Stimulated activated naive CD8-positive, alpha-beta T cell treated with anti-CD3 and anti-CD28 coated beads, Interleukin-15, amount 100 ng/mL, for 72 hours (primary cell): ENCODE measurements around the gene HSPB1.
"Not testable (repeated sequence)": the region's sequence is repeated elsewhere in the genome, so short reads cannot be mapped to it uniquely, and the experiment has no call there.

Experiments used
- ATAC-seq: fragments of 150-1000 bp; cut with Tn5 transposase; 2 replicates; pipeline ENCODE4 v1.10.0; 2021; ENCODE audit warnings: mild to moderate bottlenecking, moderate library complexity
- DNase-seq, 2 donors: peaks; one replicate each; pipeline ENCODE4 v3.0.0; 2021 to 2022
- H3K27ac Mint-ChIP-seq, 2 donors: one replicate each; pipeline ENCODE4 v1.8.0; 2022; ENCODE audit warnings: mild to moderate bottlenecking in 2 of 2, mixed read lengths in 2 of 2, moderate library complexity in 2 of 2
- H3K27me3 Mint-ChIP-seq: one replicate; pipeline ENCODE4 v1.8.0; 2022; ENCODE audit warnings: mixed read lengths
- H3K4me1 Mint-ChIP-seq: one replicate; pipeline ENCODE4 v1.8.0; 2022; ENCODE audit warnings: mild to moderate bottlenecking, mixed read lengths
- H3K4me3 Mint-ChIP-seq, 2 donors: one replicate each; pipeline ENCODE4 v1.8.0; 2022; ENCODE audit warnings: mild to moderate bottlenecking in 2 of 2, mixed read lengths in 2 of 2, moderate library complexity in 1 of 2
- H3K9me3 Mint-ChIP-seq, 2 donors: one replicate each; pipeline ENCODE4 v1.8.0; 2022; ENCODE audit warnings: mixed read lengths in 2 of 2

Gene HSPB1

DNA sequence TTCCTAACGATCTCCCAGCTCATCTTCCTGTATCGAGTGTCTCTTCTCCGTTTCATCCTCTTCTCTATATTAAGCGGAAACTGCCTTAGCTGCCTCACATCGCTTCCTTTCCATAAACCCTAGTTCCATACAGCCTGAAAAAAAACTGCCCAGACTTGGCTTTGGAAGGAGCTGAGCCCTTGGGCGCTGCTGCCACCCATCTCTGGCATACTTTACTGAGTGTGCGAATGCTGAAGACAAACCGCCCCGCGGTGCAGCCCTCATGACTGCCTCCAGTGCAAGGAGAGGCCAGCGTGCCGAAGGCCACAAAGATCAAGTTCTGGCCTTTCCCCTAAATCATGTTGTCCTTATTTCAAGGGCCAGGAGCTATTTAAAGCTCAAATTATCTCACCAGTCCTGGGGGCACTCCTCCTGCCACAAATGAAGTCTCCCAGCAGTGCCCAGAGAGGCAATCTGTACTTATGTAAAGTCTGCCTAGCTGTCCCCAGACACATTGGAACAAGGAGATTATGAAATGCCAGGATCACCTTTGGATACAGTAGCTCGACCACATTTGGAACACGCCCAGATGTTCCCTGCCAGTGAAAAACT, 31.1 kb downstream of the HSPB1 start:
- no peak overlapping the region for H3K4me3 Mint-ChIP-seq
- no peak overlapping the region for H3K27ac Mint-ChIP-seq
- H3K27me3 Mint-ChIP-seq = no peaks in the 10 kb centered on the region
- no peak for ATAC-seq
- no peaks in the 10 kb centered on the region for H3K9me3 Mint-ChIP-seq
- H3K4me1 Mint-ChIP-seq = peaks cover 62% of the 10 kb centered on the region
- no peak for DNase-seq

DNA sequence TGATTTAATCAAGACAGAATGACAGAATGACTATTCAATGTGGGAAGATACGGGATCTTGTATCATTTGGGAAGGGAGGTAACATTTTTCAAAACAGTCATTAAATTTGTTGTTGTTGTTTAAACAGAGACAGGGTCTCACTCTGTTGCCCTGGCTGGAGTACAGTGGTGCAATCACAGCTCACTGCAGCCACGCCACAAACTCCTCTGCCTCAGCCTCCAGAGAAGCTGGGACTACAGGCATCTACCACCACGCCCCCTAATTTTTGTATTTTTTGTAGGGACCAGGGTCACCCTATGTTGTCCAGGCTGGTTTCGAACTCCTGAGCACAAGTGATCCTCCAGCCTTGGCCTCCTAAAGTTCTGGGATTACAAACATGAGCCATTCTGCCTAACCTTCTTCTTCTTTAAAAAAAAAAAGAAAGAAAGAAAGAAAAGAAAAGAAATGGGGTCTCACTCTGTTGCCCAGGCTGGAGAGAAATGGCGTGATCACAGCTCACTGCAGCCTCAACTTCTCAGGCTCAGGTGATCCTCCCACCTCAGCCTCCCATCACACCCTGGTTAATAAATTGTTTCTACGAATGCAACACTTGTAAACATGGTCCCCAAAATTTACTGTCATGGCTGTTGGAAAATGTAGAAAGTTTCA, 32.0 kb downstream of the HSPB1 start:
- Mint-ChIP-seq H3K9me3 (no peaks in the 10 kb centered on the region), H3K4me1 (peaks cover 55% of the 10 kb centered on the region), H3K27me3 (no peaks in the 10 kb centered on the region)

GRCh38 chr7:76335417-76335816, 32.9 kb downstream of the HSPB1 start:
- H3K27me3 Mint-ChIP-seq, H3K27ac Mint-ChIP-seq, DNase-seq, ATAC-seq, H3K9me3 Mint-ChIP-seq, H3K4me3 Mint-ChIP-seq: not testable (repeated sequence)
- peaks cover 54% of the 10 kb centered on the region for H3K4me1 Mint-ChIP-seq

More for the DNA sequence above, 32.0 kb downstream of the HSPB1 start:
- no peak overlapping the region for H3K4me3 Mint-ChIP-seq
- ATAC-seq = no peak
- DNase-seq = no peak
- no peak overlapping the region for H3K27ac Mint-ChIP-seq

- Mint-ChIP-seq H3K9me3 (no peaks in the 10 kb centered on the region), H3K4me3 (no peak overlapping the region), H3K27ac (no peak overlapping the region), H3K27me3 (no peaks in the 10 kb centered on the region), H3K4me1 (peaks cover 55% of the 10 kb centered on the region)
- no peak for ATAC-seq
- no peak for DNase-seq
Measured at GRCh38 chr7:76336094-76336493, 33.6 kb downstream of the HSPB1 start.

DNA sequence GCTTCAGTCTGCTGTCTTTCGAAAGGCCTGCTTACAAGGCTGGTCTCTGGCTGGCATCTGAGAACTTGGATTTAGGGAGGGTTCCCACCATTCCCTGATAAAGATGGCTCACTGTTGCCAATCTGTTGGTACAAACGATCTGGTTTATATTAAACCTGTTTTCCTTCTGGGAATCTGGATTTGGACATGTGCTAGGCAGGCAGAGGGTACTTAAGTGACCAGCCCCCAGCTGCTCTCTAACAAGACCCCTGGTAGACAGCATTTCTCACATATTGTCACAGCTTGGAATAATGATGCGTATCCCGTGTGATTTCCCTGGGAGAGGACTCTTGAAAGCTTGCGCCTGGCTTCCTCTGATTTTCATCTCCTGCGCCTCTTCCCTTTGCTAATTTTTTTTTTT, 34.7 kb downstream of the HSPB1 start:
- Mint-ChIP-seq H3K4me3 (no peak overlapping the region), H3K27me3 (no peaks in the 10 kb centered on the region), H3K4me1 (peaks cover 57% of the 10 kb centered on the region), H3K9me3 (no peaks in the 10 kb centered on the region), H3K27ac (no peak overlapping the region)
- ATAC-seq (no peak), DNase-seq (no peak)

- Mint-ChIP-seq H3K27me3 (no peaks in the 10 kb centered on the region), H3K9me3 (no peaks in the 10 kb centered on the region), H3K27ac (peak overlapping the region in 1 of 2 donors; percentile 84), H3K4me1 (peaks cover 64% of the 10 kb centered on the region), H3K4me3 (no peak overlapping the region)
- no peak for DNase-seq
- ATAC-seq = no peak
Measured at GRCh38 chr7:76338298-76339084, 36.0 kb downstream of the HSPB1 start.

GRCh38 chr7:76340617-76341131, 38.2 kb downstream of the HSPB1 start:
- DNase-seq = no peak
- ATAC-seq = no peak
- H3K27me3 Mint-ChIP-seq = no peaks in the 10 kb centered on the region
- peaks cover 75% of the 10 kb centered on the region for H3K4me1 Mint-ChIP-seq
- no peak overlapping the region for H3K4me3 Mint-ChIP-seq
- H3K9me3 Mint-ChIP-seq = no peaks in the 10 kb centered on the region
- H3K27ac Mint-ChIP-seq = peak overlapping the region in 1 of 2 donors; percentile 21

DNA sequence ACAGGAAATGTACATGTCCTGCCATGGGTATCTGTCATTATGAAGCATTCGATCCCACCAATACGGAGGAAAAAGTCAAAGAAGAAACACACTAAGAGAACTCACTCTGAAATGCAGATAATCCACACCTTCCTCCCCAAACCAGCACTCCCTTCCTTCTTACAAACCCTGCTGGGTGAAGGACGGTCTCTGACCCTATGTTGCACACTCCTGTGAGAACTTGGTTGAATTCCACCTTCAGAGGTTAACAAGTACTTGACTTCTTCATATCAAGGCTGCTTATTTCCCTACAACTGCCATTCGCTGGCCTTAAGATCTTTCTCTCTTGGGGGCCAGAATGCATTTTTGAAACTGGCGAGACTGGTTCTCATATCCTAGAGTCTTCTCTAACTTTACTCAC, 39.7 kb downstream of the HSPB1 start:
- Mint-ChIP-seq H3K27me3 (no peaks in the 10 kb centered on the region), H3K27ac (peak overlapping the region; percentile 61 to 85), H3K4me3 (no peak overlapping the region), H3K9me3 (no peaks in the 10 kb centered on the region), H3K4me1 (peaks cover 83% of the 10 kb centered on the region)
- ATAC-seq = no peak
- DNase-seq = no peak

DNA sequence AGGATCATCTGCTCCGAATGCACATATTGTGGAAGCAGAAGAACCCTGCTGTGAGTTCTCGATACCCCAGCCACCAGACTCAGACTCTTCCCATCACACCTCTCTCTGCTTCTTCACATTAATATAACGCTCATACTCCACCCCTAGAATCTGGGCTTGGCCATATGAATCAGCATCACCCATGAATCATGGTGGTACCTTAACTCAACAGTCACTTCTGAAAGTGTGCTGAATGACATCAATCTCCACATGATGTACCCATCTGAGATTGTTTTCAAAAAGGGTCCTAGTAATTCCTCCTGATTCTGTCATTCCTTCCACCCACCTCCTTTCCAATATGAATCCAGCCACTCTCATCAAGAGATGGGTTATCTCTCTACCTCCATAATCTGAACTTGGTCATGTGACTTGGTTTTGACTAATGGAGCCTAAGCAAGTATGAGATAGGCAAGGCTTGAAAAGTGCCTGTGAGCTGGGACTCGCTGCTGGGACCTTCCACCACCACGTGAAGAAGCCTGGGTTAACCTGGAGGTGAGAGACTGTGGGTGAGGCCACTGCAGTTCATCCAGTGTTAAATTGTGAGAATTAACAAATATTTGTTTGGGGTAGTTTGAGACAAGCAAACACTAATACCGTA, 40.9 kb downstream of the HSPB1 start:
- ATAC-seq = peak; percentile 95
- no peak for DNase-seq
- peaks cover 83% of the 10 kb centered on the region for H3K4me1 Mint-ChIP-seq
- H3K4me3 Mint-ChIP-seq = no peak overlapping the region
- H3K27me3 Mint-ChIP-seq = no peaks in the 10 kb centered on the region
- no peak overlapping the region for H3K27ac Mint-ChIP-seq
- H3K9me3 Mint-ChIP-seq = no peaks in the 10 kb centered on the region

GRCh38 chr7:76343931-76344321, 41.5 kb downstream of the HSPB1 start:
- no peak overlapping the region for H3K4me3 Mint-ChIP-seq
- no peak for DNase-seq
- ATAC-seq = no peak
- H3K27me3 Mint-ChIP-seq = no peaks in the 10 kb centered on the region
- H3K9me3 Mint-ChIP-seq = no peaks in the 10 kb centered on the region
- peaks cover 82% of the 10 kb centered on the region for H3K4me1 Mint-ChIP-seq
- H3K27ac Mint-ChIP-seq = no peak overlapping the region

DNA sequence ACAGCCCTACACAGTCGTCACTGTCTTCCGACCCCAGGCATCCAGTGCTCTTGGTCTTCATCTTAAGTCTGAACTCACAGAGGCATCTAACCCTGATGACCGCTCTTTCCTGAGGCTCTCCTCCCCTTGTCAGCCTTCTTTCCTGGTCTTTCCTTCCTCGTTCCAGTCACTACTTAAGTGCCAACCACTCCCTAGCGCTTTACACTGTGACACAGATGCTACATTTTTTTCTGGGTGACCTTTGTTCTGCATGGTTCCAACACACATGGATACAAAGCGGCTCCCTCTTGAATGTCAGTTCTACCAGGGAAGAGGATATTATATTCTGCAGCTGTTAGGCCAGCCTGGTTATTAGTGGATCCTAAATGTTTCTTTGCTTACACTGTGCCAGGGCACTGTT, 43.6 kb downstream of the HSPB1 start:
- no peak overlapping the region for H3K4me3 Mint-ChIP-seq

GRCh38 chr7:76346778-76347177, 44.3 kb downstream of the HSPB1 start:
- no peak for DNase-seq
- peaks cover 89% of the 10 kb centered on the region for H3K4me1 Mint-ChIP-seq
- no peak overlapping the region for H3K4me3 Mint-ChIP-seq
- H3K27ac Mint-ChIP-seq = peak overlapping the region; percentile 84 to 85
- no peaks in the 10 kb centered on the region for H3K9me3 Mint-ChIP-seq
- no peaks in the 10 kb centered on the region for H3K27me3 Mint-ChIP-seq
- ATAC-seq = no peak

More for the DNA sequence above, 43.6 kb downstream of the HSPB1 start:
- no peaks in the 10 kb centered on the region for H3K27me3 Mint-ChIP-seq
- DNase-seq = no peak
- peaks cover 88% of the 10 kb centered on the region for H3K4me1 Mint-ChIP-seq
- no peaks in the 10 kb centered on the region for H3K9me3 Mint-ChIP-seq
- no peak for ATAC-seq
- H3K27ac Mint-ChIP-seq = peak overlapping the region in 1 of 2 donors; percentile 29

GRCh38 chr7:76347710-76348109, 45.2 kb downstream of the HSPB1 start:
- ATAC-seq (peak; percentile 30), DNase-seq (no peak)
- Mint-ChIP-seq H3K4me3 (no peak overlapping the region), H3K4me1 (peaks cover 89% of the 10 kb centered on the region), H3K27me3 (no peaks in the 10 kb centered on the region), H3K27ac (peak overlapping the region; percentile 5 to 66), H3K9me3 (no peaks in the 10 kb centered on the region)

GRCh38 chr7:76349313-76349885, 46.9 kb downstream of the HSPB1 start:
- no peak for ATAC-seq
- Mint-ChIP-seq H3K4me1 (peaks cover 80% of the 10 kb centered on the region), H3K4me3 (no peak overlapping the region)

DNA sequence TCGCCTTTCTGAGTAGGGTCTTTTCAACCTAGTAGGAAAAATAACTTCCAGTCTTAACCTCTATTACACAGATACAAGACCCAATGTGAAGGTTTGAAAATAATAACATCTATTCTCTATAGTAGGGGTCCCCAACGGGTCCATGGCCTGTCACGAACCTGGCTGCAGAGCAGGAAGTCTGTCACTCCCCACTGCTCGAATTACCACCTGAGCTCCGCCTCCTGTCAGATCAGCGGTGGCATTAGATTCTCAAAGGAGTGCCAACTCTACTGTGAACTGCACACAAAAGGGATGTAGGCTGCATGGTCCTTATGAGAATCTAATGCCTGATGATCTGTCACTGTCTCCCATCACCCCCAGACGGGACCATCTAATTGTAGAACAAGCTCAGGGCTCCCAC, 48.9 kb downstream of the HSPB1 start:
- ATAC-seq (no peak), DNase-seq (no peak)
- H3K27me3 Mint-ChIP-seq = no peaks in the 10 kb centered on the region
- H3K9me3 Mint-ChIP-seq = no peaks in the 10 kb centered on the region
- H3K4me3 Mint-ChIP-seq = peak overlapping the region in 1 of 2 donors; percentile 1
- H3K27ac Mint-ChIP-seq = peak overlapping the region in 1 of 2 donors; percentile 12
- H3K4me1 Mint-ChIP-seq = peaks cover 78% of the 10 kb centered on the region

More at GRCh38 chr7:76349313-76349885, 46.9 kb downstream of the HSPB1 start:
- Mint-ChIP-seq H3K27ac (peak overlapping the region in 1 of 2 donors; percentile 49), H3K27me3 (no peaks in the 10 kb centered on the region), H3K9me3 (no peaks in the 10 kb centered on the region)
- DNase-seq = no peak
